Body of pancreas (tissue), 4 donors: ENCODE results near the gene FERMT2. TPM values are rescaled to one million over a fixed set of nuclear protein-coding genes. Genes with fewer than 3 reads are reported as not detected.

Experiments
- ATAC-seq: fragments of 150-250 bp; one replicate; pipeline ENCODE4 v1.9.1; 2016
- DNase-seq, 4 donors: peaks; one replicate each; pipeline ENCODE4 v3.0.0-alpha.2; 2019
- H3K27ac ChIP-seq, 4 donors: fragments of 200-600 bp; sonication (generic); 1 replicate in 3 of 4; 2 replicates in 1 of 4; pipeline versions ENCODE4 v1.5.1 to v1.6.1; 2016 to 2019; ENCODE audit warnings: mild to moderate bottlenecking in 1 of 4, mixed read lengths in 1 of 4, moderate library complexity in 1 of 4
- H3K27me3 ChIP-seq, 2 donors: fragments of 200-600 bp; sonication (generic); one replicate each; pipeline ENCODE4 v1.6.0; 2016; ENCODE audit warnings: mild to moderate bottlenecking in 1 of 2
- H3K36me3 ChIP-seq, 2 donors: fragments of 200-600 bp; sonication (generic); replicated peaks in 1 of 2; 2 replicates each; pipeline ENCODE4 v1.5.1; 2016; ENCODE audit warnings: low read depth in 2 of 2; ENCODE audit not compliant: insufficient read depth in 1 of 2
- H3K4me1 ChIP-seq: fragments of 200-600 bp; sonication (generic); one replicate; pipeline ENCODE4 v1.6.0; 2016
- H3K4me3 ChIP-seq, 2 donors: fragments of 200-600 bp; sonication (generic); 1 replicate in 1 of 2; 2 replicates in 1 of 2; pipeline ENCODE4 v1.5.1; 2016 to 2019
- H3K9me3 ChIP-seq, 3 donors: fragments of 200-600 bp; sonication (generic); 1 replicate in 2 of 3; 2 replicates in 1 of 3; pipeline ENCODE4 v1.5.1; 2016
- CTCF ChIP-seq, 7 experiments: fragments of 450-650 bp in 4 of 7; fragments of 200-600 bp in 3 of 7; sonication (generic) in 3 of 7; IDR thresholded peaks; one replicate each; pipeline ENCODE4 v1.5.1; 2016 to 2019; ENCODE audit warnings: antibody characterized with exemption in 7 of 7
- POLR2A ChIP-seq, 3 donors: fragments of 450-650 bp; IDR thresholded peaks; one replicate each; pipeline ENCODE4 v1.6.1; 2016; ENCODE audit warnings: antibody characterized with exemption in 3 of 3, mild to moderate bottlenecking in 2 of 3
- WGBS, 2 donors: methylation state at CpG; one replicate each; pipeline ENCODE4 v1.1.5; 2017; 5-methylcytosine and 5-hydroxymethylcytosine counted together
- intact Hi-C: fragments of 100-400 bp; cut with DNase I; formaldehyde crosslinking; loops from one replicate; pipeline ENCODE4 v1.15.1; 2023
- total RNA-seq, 2 donors: library from RNA; depleted of rRNA; stranded (reverse); fragments of >200 nt; gene quantifications; one replicate each; pipeline ENCODE4 v1.1.0, GENCODE V29; 2016

FERMT2 gene
- total RNA-seq, 2 donors from 2014 or later: 29.3 to 42.2 TPM

GRCh38 chr14:52862632-52863333 is 88.1 kb downstream of the FERMT2 start:
- Histone ChIP-seq H3K36me3 (peaks cover 0 to 9% of the 10 kb centered on the region in 2 donors), H3K27ac (no peak overlapping the region), H3K4me1 (no peaks in the 10 kb centered on the region), H3K27me3 (no peaks in the 10 kb centered on the region), H3K9me3 (no peaks in the 10 kb centered on the region), H3K4me3 (no peak overlapping the region)
- TF ChIP-seq POLR2A (IDR thresholded peaks at IDR 0.05) (no peak), CTCF (IDR thresholded peaks at IDR 0.05) (no peak)
- WGBS, 2 donors: 57 to 62% methylated on average over 4 of the region's 4 CpGs
- ATAC-seq (no peak), DNase-seq (no peak)
- intact Hi-C loops: no loop called here

GRCh38 chr14:52861403-52861802 is 89.4 kb downstream of the FERMT2 start:
- Histone ChIP-seq H3K4me1 (no peaks in the 10 kb centered on the region), H3K4me3 (no peak overlapping the region), H3K9me3 (no peaks in the 10 kb centered on the region), H3K27ac (no peak overlapping the region), H3K36me3 (peaks cover 0 to 7% of the 10 kb centered on the region in 2 donors), H3K27me3 (no peaks in the 10 kb centered on the region)
- intact Hi-C loops: no loop called here
- DNase-seq (no peak), ATAC-seq (no peak)
- WGBS, 2 donors: 94 to 95% methylated on average over 2 of the region's 2 CpGs
- TF ChIP-seq CTCF (IDR thresholded peaks at IDR 0.05): no peak
- TF ChIP-seq POLR2A (IDR thresholded peaks at IDR 0.05): no peak

- Histone ChIP-seq H3K36me3 (peaks cover 0 to 7% of the 10 kb centered on the region in 2 donors), H3K27me3 (no peaks in the 10 kb centered on the region), H3K9me3 (no peaks in the 10 kb centered on the region), H3K4me1 (no peaks in the 10 kb centered on the region), H3K27ac (no peak overlapping the region), H3K4me3 (no peak overlapping the region)
- 74 to 84% methylated on average over 3 of the region's 3 CpGs for WGBS, 2 donors
- no peak for DNase-seq
- intact Hi-C loops: no loop called here
- ATAC-seq: no peak
- TF ChIP-seq CTCF (IDR thresholded peaks at IDR 0.05) (no peak), POLR2A (IDR thresholded peaks at IDR 0.05) (no peak)
Measured at GRCh38 chr14:52860910-52861309, 89.9 kb downstream of the FERMT2 start.

GRCh38 chr14:52860209-52860608 is 90.6 kb downstream of the FERMT2 start:
- no peak for ATAC-seq
- 76 to 84% methylated on average over 3 of the region's 3 CpGs for WGBS, 2 donors
- H3K27ac ChIP-seq: no peak overlapping the region
- DNase-seq: no peak
- intact Hi-C loops: no loop called here
- no peak for TF ChIP-seq CTCF (IDR thresholded peaks at IDR 0.05)
- no peak for TF ChIP-seq POLR2A (IDR thresholded peaks at IDR 0.05)
- H3K9me3 ChIP-seq: no peaks in the 10 kb centered on the region
- no peak overlapping the region for H3K4me3 ChIP-seq
- no peaks in the 10 kb centered on the region for H3K4me1 ChIP-seq
- peaks cover 0 to 7% of the 10 kb centered on the region in 2 donors for H3K36me3 ChIP-seq
- no peaks in the 10 kb centered on the region for H3K27me3 ChIP-seq

- H3K4me3 ChIP-seq: no peak overlapping the region
- H3K4me1 ChIP-seq: peaks cover 11% of the 10 kb centered on the region
- H3K27ac ChIP-seq: no peak overlapping the region
- H3K27me3 ChIP-seq: no peaks in the 10 kb centered on the region
- intact Hi-C loops: no loop called here
- DNase-seq: no peak
- no peak for TF ChIP-seq POLR2A (IDR thresholded peaks at IDR 0.05)
- TF ChIP-seq CTCF (IDR thresholded peaks at IDR 0.05): no peak
- no peaks in the 10 kb centered on the region for H3K9me3 ChIP-seq
- no peak for ATAC-seq
- WGBS, 2 donors: 96 to 97% methylated on average over 4 of the region's 4 CpGs
- peaks cover 0 to 5% of the 10 kb centered on the region in 2 donors for H3K36me3 ChIP-seq
Measured at GRCh38 chr14:52856139-52856538, 94.7 kb downstream of the FERMT2 start.
